HL-60 (cell line): ENCODE data around the gene NFIX.

Experiments used
- CTCF ChIP-seq: IDR thresholded peaks from one replicate; pipeline ENCODE4 v1.5.1; 2011; ENCODE audit warnings: low read length, control low read depth, inconsistent platforms; ENCODE audit not compliant: insufficient read depth
- GABPA ChIP-seq: IDR thresholded peaks from 2 replicates; pipeline ENCODE4 v1.6.1; 2012; ENCODE audit warnings: low read depth
- POLR2AphosphoS5 ChIP-seq: IDR thresholded peaks from 2 replicates; pipeline ENCODE4 v1.6.1; 2012; ENCODE audit warnings: low read depth
- SPI1 ChIP-seq: IDR thresholded peaks from 2 replicates; pipeline ENCODE4 v1.6.1; 2012; ENCODE audit warnings: low read depth, mild to moderate bottlenecking, borderline replicate concordance
- TF ChIP-seq, protein P1 (sequence below): IDR thresholded peaks from 2 replicates; pipeline ENCODE4 v1.6.1; 2012; ENCODE audit warnings: low read depth; ENCODE audit not compliant: insufficient replicate concordance

DNA sequence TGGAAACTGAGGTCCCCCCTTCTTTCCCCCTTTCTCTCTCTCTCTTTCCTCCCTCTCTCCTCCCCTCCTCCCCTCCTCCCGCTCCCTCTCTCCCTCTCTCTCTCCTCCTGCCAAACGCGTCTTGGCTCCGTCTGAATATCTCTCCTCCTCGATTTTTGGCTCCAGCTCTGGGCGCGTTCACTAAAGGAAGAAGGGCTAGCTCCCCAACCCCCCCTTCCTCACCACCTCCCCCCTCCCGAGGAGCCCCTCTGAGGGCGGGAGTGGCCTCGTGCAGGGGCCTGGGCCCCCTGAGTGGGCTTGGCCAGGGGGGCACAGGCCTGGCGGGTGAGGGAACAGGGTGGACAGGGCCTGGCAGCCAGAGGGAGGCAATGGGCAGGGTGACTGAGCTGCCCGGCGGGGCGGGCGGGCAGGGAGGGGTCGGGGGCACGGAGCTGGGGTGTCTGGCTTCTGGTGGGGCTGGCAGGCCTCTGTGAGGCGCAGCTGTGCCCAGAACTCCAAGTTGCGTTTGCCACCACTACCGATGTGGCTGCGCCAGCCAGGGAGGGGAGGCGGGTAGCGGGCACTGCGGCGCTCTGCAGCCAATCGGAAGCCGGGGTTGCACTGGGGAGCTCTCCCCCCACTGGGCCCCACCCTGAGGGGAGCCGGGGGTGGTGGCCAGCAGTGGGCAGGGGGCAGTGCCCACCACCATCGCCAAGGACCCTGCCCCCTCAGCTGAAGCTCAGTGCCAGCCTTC, 7.1 kb downstream of the NFIX start:
- TF ChIP-seq CTCF = no peak
- TF ChIP-seq, protein P1, sequence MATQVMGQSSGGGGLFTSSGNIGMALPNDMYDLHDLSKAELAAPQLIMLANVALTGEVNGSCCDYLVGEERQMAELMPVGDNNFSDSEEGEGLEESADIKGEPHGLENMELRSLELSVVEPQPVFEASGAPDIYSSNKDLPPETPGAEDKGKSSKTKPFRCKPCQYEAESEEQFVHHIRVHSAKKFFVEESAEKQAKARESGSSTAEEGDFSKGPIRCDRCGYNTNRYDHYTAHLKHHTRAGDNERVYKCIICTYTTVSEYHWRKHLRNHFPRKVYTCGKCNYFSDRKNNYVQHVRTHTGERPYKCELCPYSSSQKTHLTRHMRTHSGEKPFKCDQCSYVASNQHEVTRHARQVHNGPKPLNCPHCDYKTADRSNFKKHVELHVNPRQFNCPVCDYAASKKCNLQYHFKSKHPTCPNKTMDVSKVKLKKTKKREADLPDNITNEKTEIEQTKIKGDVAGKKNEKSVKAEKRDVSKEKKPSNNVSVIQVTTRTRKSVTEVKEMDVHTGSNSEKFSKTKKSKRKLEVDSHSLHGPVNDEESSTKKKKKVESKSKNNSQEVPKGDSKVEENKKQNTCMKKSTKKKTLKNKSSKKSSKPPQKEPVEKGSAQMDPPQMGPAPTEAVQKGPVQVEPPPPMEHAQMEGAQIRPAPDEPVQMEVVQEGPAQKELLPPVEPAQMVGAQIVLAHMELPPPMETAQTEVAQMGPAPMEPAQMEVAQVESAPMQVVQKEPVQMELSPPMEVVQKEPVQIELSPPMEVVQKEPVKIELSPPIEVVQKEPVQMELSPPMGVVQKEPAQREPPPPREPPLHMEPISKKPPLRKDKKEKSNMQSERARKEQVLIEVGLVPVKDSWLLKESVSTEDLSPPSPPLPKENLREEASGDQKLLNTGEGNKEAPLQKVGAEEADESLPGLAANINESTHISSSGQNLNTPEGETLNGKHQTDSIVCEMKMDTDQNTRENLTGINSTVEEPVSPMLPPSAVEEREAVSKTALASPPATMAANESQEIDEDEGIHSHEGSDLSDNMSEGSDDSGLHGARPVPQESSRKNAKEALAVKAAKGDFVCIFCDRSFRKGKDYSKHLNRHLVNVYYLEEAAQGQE = no peak
- TF ChIP-seq GABPA = no peak
- no peak for TF ChIP-seq POLR2AphosphoS5
- TF ChIP-seq SPI1 = no peak
